Raji (cell line): ENCODE results near the gene EIF2AK3.

Source experiments
- POLR2A ChIP-seq: IDR thresholded peaks from 2 replicates; pipeline ENCODE4 v1.6.1; 2011; ENCODE audit warnings: low read depth, low read length, control low read depth; ENCODE audit not compliant: insufficient read depth

The EIF2AK3 gene

DNA sequence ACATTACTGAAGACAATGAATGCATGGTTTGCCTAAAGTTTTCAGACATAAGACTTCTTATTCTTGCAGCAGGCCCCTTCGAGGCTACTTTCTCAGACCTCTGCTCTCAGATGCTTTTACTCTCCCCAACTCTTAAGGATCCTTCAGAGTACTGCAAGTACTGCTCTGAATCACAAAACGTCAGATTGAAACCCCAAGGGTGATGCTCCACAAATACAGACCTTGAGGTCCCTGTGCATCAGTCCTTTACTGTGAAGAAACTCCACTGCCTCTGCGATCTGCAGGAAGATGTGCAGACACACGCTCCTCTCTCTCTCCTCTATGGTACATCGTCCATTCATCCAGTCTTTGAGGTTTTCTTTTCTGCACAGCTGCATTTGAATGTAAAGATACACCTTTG is 52.8 kb downstream of the EIF2AK3 start:
- no peak for TF ChIP-seq POLR2A

- no peak for TF ChIP-seq POLR2A
Measured at GRCh38 chr2:88568179-88568578, 59.1 kb downstream of the EIF2AK3 start.

GRCh38 chr2:88564402-88564801 is 62.9 kb downstream of the EIF2AK3 start:
- TF ChIP-seq POLR2A: no peak

DNA sequence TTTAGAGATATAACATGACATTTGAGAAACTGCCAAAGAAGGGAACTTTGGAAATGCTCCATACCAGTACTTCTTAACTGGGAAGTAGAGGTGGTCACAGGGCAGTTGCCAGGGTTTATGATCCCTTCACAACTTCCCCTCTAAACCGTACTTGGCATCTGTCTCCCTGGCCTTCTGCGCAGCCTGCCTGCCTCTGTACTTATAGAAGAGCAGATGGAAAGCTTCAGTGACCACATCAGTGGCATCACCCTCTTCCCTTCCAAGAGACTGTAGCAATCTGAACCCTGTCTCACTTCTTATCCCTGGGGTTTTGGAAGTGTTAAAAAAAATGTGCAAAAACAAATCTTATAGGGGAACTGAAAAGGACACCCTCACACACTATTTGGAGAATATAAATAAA is 64.1 kb downstream of the EIF2AK3 start:
- no peak for TF ChIP-seq POLR2A

DNA sequence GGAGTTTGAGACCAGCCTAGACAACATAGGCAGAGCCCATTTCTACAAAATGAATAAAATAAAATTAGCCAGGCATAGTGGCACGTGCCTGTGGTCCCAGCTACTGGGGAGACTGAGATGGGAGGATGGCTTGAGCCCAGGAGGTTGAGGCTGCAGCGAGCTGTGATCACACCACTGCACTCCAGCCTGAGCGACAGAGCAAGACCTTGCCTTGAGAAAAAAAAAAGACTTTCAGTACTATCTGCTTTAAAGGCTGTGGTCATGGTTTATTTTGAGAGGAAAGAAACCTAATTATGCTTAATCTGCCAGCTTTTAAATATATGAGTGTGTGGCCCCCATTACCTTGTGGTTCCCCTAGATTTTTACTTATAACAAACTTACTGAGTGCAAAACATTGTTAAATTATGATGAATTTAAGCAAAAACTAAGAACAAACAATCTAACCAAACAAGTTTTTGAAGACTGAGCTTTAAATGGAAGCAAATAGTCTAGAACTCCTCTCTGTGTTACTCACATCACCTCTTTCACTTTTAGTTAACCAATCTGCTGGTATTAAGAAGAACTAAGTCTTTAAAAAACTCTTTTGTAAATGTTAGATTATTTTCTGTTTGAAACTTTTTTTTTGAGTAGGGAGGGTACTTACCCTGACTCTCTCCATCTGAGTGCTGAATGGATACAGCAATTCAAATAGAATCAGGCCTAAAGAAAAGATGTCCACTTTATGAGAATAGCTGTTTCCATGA is 65.4 kb downstream of the EIF2AK3 start:
- TF ChIP-seq POLR2A: no peak

DNA sequence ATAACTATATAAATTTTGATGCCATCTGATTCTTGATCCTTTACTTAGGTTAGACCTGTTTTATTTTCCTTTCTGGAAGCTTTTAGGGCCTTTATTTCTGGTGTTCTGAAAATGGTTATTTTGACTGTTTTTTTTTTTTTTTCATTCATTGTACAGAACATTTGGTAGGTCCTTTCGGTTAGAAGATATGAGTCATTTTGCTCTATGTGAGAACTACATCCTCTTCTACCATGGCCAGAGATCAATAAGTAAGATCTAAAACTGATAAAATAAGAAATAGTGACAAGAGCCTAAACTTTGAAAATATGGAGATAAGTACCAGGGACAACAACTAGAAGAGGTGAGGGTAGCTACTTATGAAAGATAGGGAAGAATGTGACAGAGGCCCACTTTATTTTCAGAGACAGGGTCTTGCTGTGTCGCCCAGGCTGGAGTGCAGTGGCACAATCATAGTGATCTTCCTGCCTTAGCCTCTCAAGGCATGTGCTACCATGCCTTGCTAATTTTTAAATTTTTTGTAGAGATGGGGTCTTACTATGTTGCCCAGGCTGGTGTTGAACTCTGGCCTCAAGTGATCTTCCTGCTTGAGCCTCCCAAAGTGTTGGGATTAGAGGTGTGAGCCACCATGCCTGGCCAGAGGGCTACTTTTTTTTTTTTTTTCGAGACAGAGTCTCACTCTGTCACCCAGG is 66.5 kb downstream of the EIF2AK3 start:
- TF ChIP-seq POLR2A: no peak

- no peak for TF ChIP-seq POLR2A
Measured at GRCh38 chr2:88557290-88557689, 70.0 kb downstream of the EIF2AK3 start.

GRCh38 chr2:88556026-88556425 is 71.2 kb downstream of the EIF2AK3 start:
- no peak for TF ChIP-seq POLR2A

DNA sequence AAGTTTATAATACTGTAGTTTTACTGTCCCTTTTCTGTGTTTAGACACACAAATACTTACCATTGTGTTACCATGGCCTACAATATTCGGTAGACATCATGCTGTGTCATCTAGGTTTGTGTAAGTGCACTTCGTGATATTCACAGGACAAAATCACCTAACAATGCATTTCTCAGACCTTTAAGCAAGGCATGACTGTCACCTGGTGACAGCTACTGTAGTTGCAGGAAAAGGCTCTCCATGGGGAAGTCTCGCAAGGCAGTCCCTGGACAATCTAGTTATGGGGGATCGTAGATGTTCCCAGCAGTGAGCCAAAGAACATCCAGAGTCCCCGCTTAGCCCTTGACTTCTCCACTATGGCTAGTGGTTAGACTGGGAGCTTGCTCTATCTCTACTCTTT is 73.1 kb downstream of the EIF2AK3 start:
- TF ChIP-seq POLR2A: no peak

DNA sequence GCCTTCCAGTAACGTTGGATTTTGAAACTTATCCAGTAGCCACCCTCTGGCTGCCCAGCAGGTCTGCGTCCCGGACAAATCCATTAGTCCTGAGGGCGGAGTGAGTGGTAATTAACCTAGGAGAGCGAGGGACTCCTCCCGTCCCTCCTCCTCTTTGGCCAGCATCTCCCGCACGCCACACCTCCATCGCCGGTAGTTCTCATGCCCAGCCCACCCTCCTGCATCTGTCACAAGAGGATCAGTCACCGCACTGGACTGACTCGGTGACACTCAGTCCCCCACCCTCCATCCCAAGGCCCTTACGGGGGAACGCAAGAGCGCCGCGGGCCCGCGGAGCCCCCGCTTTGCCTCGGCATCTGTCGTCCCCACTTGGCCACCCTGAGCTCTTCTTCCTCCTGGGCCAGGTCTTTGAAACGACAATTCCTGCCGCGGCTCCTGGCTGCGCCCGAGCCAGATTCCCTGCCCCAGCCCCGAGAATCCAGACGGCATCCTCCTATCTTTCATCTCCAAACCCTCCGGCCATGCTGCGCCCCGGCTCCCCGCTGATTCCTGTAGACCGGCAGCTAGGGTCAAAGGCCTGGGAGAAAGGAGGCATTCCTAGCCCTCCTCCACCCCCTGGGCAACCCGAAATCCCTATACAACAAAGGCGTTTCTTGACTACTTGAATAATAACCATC is 77.5 kb downstream of the EIF2AK3 start:
- no peak for TF ChIP-seq POLR2A

DNA sequence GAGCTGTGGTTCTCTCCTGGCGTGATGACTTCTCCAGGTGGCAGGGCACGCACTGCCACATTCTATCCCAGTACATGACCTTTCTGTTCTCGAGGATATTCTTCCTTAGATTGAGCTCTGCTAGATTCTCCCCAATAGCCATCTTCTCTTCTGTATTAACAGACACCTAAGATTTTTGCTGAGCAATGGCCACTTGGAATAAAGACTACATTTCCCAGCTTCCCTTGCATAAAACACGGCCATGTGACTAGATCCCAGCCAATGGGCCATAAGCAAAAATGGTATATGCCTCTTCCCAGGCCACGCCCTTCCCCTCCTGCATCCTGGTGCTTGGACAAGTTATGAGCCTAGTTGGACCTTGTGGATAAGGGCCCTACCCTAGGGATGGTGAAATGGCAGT is 82.1 kb downstream of the EIF2AK3 start:
- TF ChIP-seq POLR2A: no peak

DNA sequence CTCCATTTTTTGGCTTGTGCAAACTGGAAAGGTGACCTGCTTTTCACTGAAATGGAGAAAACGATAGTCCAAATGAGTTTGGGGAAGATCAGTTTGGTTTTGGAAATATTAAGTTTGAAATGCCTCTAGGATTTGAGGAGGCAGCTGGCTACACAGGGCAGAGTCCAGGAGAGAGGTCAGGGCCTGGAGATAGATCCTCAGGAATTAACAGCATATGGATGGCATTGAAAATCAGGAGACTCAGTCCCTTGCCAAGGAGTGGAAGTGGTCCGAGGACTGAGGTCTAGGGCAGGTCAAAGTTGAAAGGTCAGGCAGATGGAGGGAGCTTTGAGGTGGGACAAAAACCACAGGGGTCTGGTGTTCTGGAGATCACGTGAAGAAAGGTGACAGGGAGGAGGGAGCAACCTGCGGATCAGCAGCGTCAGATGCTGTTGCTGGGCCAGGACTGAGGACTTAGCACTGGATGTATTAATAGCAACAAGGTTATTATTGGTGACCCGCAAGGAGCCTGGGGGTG is 83.7 kb downstream of the EIF2AK3 start:
- no peak for TF ChIP-seq POLR2A

DNA sequence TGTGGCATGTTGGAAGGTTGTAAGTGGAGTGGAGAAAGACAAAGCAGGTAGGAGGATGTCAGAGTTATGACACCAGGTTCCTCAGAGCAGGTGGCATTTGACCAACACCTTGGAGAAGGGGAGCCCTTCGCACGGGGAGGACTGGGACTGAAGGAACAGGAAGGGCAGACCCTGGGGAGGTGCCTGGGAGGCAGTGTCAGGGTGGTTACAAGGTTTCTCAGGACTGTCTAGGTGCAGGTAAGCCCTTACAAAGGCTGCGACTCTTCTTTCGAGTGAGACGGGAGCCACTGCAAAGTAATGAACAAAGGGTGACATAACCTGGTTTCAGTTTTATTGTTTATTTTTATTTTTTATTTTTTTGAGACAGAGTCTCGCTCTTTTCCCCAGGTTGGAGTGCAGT is 84.6 kb downstream of the EIF2AK3 start:
- no peak for TF ChIP-seq POLR2A

GRCh38 chr2:88540346-88540745 is 86.9 kb downstream of the EIF2AK3 start:
- no peak for TF ChIP-seq POLR2A

GRCh38 chr2:88538362-88538917 is 88.8 kb downstream of the EIF2AK3 start:
- TF ChIP-seq POLR2A: no peak
